Karpas-422 (cell line): ENCODE measurements around the gene CST1. TPM values are rescaled to one million over a fixed set of nuclear protein-coding genes. Genes with fewer than 3 reads are reported as not detected.
"Not testable (repeated sequence)": the region's sequence is repeated elsewhere in the genome, so short reads cannot be mapped to it uniquely, and the experiment has no call there.

Source experiments
- DNase-seq: peaks from one replicate; pipeline ENCODE4 v3.0.0-alpha.2; 2015
- H2AFZ ChIP-seq: fragments of 200-600 bp; sonication (generic); 2 replicates; pipeline ENCODE4 v1.6.1; 2014; ENCODE audit warnings: antibody characterized with exemption, low read length, mixed read lengths
- H3K27ac ChIP-seq: fragments of 200-600 bp; sonication (generic); 2 replicates; pipeline ENCODE4 v1.5.1; 2014; ENCODE audit warnings: mild to moderate bottlenecking, low read length, moderate library complexity
- H3K27me3 ChIP-seq: fragments of 200-600 bp; sonication (generic); 2 replicates; pipeline ENCODE4 v1.6.1; 2014; ENCODE audit warnings: low read length, mixed read lengths
- H3K36me3 ChIP-seq: fragments of 200-600 bp; sonication (generic); 2 replicates; pipeline ENCODE4 v1.6.1; 2014; ENCODE audit warnings: low read length, mixed read lengths; ENCODE audit not compliant: insufficient read depth
- H3K4me1 ChIP-seq: fragments of 200-600 bp; sonication (generic); 2 replicates; pipeline ENCODE4 v1.6.1; 2014; ENCODE audit warnings: mild to moderate bottlenecking, low read length, mixed read lengths
- H3K4me2 ChIP-seq: fragments of 200-600 bp; sonication (generic); 2 replicates; pipeline ENCODE4 v1.6.1; 2014; ENCODE audit warnings: low read length, low read depth, mild to moderate bottlenecking; ENCODE audit not compliant: poor library complexity, severe bottlenecking
- H3K4me3 ChIP-seq: fragments of 200-600 bp; sonication (generic); 2 replicates; pipeline ENCODE4 v1.5.1; 2014; ENCODE audit warnings: mild to moderate bottlenecking, antibody characterized with exemption, low read length, mixed read lengths
- H3K79me2 ChIP-seq: fragments of 200-600 bp; sonication (generic); 2 replicates; pipeline ENCODE4 v1.6.1; 2014; ENCODE audit warnings: mild to moderate bottlenecking, low read length, mixed read lengths
- H3K9ac ChIP-seq: fragments of 200-600 bp; sonication (generic); 2 replicates; pipeline ENCODE4 v1.6.0; 2014; ENCODE audit warnings: low read length
- H3K9me2 ChIP-seq: fragments of 200-600 bp; sonication (generic), shearing (Covaris generic); replicated peaks from 2 replicates; pipeline ENCODE4 v1.6.0; 2014; ENCODE audit warnings: mild to moderate bottlenecking, low read length, moderate library complexity; ENCODE audit not compliant: insufficient read depth
- H3K9me3 ChIP-seq: fragments of 300-700, 200-600 bp; sonication (generic); 2 replicates; pipeline ENCODE4 v1.6.1; 2014; ENCODE audit warnings: low read length, mixed read lengths
- H4K20me1 ChIP-seq: fragments of 200-600 bp; sonication (generic); 2 replicates; pipeline ENCODE4 v1.6.1; 2014; ENCODE audit warnings: mild to moderate bottlenecking, antibody characterized with exemption, low read length, low read depth; ENCODE audit not compliant: insufficient read depth
- total RNA-seq: library from RNA; depleted of rRNA; stranded (reverse); fragments of >200 nt; shearing (Covaris generic); gene quantifications from 2 replicates; pipeline ENCODE4 v1.2.3, GENCODE V29; 2014; ENCODE audit warnings: low replicate concordance; rRNA removed

The CST1 gene, protein sequence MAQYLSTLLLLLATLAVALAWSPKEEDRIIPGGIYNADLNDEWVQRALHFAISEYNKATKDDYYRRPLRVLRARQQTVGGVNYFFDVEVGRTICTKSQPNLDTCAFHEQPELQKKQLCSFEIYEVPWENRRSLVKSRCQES
- not detected in 2 replicates for total RNA-seq

DNA sequence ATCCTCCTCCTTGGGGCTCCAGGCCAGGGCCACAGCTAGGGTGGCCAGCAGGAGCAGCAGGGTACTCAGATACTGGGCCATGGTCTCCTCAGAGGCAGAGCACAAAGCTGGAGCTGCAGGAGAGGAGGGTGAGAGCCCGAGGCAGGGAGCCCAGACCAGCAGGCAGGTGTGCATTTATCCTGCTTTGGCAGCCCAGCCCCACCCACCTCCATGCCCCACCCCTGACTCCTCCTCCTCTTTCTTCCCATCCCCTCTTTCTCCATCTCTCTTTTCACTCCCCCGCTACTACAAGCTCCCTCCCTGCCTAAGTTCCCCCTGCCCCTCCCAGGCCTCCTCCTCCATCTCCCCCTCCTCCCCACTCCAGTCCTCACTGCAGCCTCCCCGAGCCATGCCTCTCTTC, at the start of gene CST1:
CST1 (minus strand) TSS at position 150 of the 400 bp plus-strand sequence; CDS start at position 81, 69 bp downstream.
- H2AFZ ChIP-seq, H3K27me3 ChIP-seq, H3K4me1 ChIP-seq, H3K4me2 ChIP-seq, H3K9ac ChIP-seq, H3K27ac ChIP-seq, H3K79me2 ChIP-seq, H3K36me3 ChIP-seq, H3K9me2 ChIP-seq, H3K4me3 ChIP-seq, DNase-seq, H3K9me3 ChIP-seq, H4K20me1 ChIP-seq: not testable (repeated sequence)

DNA sequence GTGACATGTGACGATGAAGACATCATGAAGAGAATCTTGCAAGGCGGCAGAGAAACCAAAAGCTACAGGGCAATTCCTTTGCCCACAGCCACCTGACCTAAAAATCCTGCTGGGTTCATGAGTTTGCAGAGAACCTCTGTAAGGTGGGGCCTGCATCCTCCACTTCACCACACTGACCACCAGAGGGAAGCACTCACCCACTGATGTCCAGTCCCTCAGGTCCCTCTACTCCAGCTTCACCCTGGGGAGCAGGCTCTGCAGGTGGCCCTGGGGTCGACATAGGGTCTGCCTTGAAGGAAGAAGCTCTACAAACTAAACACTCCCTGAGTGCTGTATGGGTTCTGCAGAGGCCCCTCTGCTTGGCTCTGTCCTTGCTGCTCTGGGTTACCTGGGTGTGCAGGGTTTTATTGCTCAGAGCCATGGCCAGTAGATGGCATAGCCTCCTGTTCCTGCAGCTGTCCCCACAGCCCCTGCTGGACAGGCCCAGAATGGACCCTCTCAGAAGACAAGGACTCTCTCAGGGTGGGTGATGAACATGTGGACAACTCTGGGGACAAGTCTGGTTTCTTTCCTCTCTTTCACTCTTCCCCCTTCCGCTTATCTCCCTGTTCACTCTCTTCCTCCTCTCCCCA, 48.6 kb upstream of the CST1 start:
- H2AFZ ChIP-seq, H3K27me3 ChIP-seq, H3K9me2 ChIP-seq, H3K4me2 ChIP-seq, H4K20me1 ChIP-seq, H3K27ac ChIP-seq, H3K4me3 ChIP-seq, H3K4me1 ChIP-seq, H3K9me3 ChIP-seq, H3K36me3 ChIP-seq, H3K9ac ChIP-seq, H3K79me2 ChIP-seq: not testable (repeated sequence)
- DNase-seq = peak; percentile 52

DNA sequence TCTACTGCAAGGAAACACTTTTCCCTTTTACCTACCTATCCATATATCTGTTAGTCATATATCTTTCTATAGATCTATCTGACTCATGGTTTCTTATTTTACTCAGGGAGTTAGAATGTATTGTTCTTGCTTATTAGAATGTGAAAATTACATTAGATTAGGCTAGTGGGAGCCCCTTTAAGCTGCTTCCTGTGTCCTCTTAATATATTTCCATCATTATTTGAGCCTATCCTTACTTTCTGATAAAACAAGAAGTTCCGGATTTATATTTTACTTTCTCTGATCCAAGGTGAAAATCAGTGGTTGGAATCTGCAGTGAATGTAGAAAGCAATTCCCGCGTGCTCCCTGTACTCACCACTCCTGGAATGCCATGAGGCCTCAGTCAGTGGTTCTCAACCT, 44.8 kb upstream of the CST1 start:
- DNase-seq = no peak
- Histone ChIP-seq H3K27me3 (no peaks in the 10 kb centered on the region), H3K9me2 (no peaks in the 10 kb centered on the region), H3K27ac (no peak overlapping the region), H3K4me3 (no peak overlapping the region), H3K9me3 (no peaks in the 10 kb centered on the region), H3K4me1 (no peaks in the 10 kb centered on the region), H3K9ac (no peak overlapping the region), H3K36me3 (no peaks in the 10 kb centered on the region), H4K20me1 (no peaks in the 10 kb centered on the region), H3K4me2 (no peak overlapping the region), H2AFZ (no peak overlapping the region), H3K79me2 (no peaks in the 10 kb centered on the region)

DNA sequence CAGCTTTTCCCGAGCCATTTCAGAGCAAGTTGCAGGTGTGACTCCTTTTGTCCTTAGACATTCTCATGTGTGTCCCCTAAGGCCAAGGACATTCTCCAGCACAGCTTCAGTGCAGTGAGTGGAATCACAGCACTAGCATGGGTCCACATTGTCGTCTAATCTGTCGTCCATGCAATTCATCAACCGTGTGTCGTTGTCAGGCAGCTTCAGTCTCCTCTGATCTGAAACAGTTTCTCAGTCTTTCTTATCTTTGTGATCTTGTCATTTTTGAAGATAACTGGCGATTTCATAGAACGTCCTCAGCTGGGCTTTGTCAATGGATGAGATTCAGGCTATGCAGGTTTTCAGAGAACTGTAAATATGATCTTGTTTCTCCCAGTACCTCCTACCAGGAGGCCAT, 44.1 kb upstream of the CST1 start:
- Histone ChIP-seq H3K79me2 (no peaks in the 10 kb centered on the region), H3K4me2 (no peak overlapping the region), H3K9ac (no peak overlapping the region), H3K9me2 (no peaks in the 10 kb centered on the region), H2AFZ (no peak overlapping the region), H3K27ac (no peak overlapping the region), H3K4me1 (no peaks in the 10 kb centered on the region), H3K36me3 (no peaks in the 10 kb centered on the region), H3K4me3 (no peak overlapping the region), H3K9me3 (no peaks in the 10 kb centered on the region), H4K20me1 (no peaks in the 10 kb centered on the region), H3K27me3 (no peaks in the 10 kb centered on the region)
- DNase-seq = no peak

DNA sequence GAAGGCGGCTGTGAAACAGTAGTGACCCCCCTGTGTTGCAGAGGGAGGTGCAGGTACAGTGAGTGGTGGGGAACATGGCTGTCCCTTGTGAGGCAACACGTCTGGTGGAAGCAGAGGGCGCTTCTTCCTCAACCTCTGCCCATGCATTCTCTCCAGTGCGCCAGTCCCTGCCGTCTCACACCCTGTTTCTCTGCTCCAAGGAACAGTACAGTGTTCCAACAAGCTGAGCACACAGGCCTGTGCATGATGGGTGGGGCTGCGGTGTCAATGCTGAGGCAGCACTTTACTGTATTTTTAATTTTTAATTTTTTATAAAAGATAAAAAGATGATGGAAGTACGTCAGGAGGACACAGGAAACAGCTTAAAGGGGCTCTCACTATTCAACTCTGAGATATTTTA, 43.3 kb upstream of the CST1 start:
- Histone ChIP-seq H3K9me3 (no peaks in the 10 kb centered on the region), H3K36me3 (no peaks in the 10 kb centered on the region), H3K4me3 (no peak overlapping the region), H3K9me2 (no peaks in the 10 kb centered on the region), H3K4me2 (no peak overlapping the region), H2AFZ (no peak overlapping the region), H4K20me1 (no peaks in the 10 kb centered on the region), H3K4me1 (no peaks in the 10 kb centered on the region), H3K79me2 (no peaks in the 10 kb centered on the region), H3K27ac (no peak overlapping the region), H3K9ac (no peak overlapping the region), H3K27me3 (no peaks in the 10 kb centered on the region)
- DNase-seq = no peak

DNA sequence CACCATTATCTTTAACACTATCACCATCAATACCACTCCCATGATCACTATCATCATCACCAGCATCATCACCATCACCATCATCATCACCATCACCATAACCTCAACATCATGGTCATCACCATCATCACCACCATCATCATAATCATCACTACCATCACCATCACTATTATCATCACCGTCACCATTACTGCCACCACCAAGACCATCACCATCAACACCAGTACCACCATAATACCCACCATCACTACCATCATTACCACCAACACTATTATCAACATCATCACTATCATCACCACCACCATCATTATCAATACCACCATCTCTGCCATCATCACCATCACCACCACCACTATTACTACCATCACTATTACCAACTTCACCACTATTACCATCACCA, 32.7 kb upstream of the CST1 start:
- no peak for DNase-seq

DNA sequence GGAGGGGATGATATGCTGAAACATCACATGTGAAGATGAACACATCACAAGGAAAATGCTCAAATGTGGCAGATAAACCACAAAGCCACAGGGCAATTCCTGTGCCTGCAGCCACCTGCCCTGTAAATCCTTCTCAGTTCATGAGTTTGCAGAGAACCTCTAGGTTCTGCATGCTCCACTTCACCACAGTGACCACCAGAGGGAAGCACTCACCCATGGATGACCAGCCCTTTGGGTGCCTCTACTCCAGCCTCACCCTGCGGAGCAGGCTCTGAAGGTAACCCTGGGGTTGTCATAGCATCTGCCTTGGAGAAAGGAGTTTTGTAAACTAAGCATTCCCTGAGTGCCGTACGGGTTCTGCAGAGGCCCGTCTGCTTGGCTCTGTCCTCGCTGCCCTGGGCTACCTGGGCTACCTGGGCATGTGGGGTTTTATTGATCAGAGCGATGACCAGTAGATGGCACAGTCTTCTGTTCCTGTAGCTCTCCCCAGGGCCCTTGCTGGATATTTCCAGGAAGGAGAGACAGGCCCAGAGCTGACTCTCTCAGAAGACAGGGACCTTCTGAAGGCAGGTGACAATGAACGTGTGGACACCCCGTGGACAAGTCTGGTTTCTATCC, 31.7 kb upstream of the CST1 start:
- H3K4me2 ChIP-seq = no peak overlapping the region
- no peaks in the 10 kb centered on the region for H3K79me2 ChIP-seq
- no peaks in the 10 kb centered on the region for H3K4me1 ChIP-seq
- no peaks in the 10 kb centered on the region for H3K9me2 ChIP-seq
- no peak overlapping the region for H3K4me3 ChIP-seq
- no peak overlapping the region for H3K27ac ChIP-seq
- no peak overlapping the region for H3K9ac ChIP-seq
- H3K36me3 ChIP-seq = no peaks in the 10 kb centered on the region
- no peak overlapping the region for H2AFZ ChIP-seq
- H3K9me3 ChIP-seq = no peaks in the 10 kb centered on the region
- DNase-seq = peak; percentile 61
- H4K20me1 ChIP-seq = no peaks in the 10 kb centered on the region
- H3K27me3 ChIP-seq = no peaks in the 10 kb centered on the region

More for the DNA sequence above, 32.7 kb upstream of the CST1 start:
- no peaks in the 10 kb centered on the region for H3K79me2 ChIP-seq
- no peak overlapping the region for H3K4me2 ChIP-seq
- H4K20me1 ChIP-seq = no peaks in the 10 kb centered on the region
- H3K9me3 ChIP-seq = no peaks in the 10 kb centered on the region
- H3K9ac ChIP-seq = no peak overlapping the region
- no peaks in the 10 kb centered on the region for H3K27me3 ChIP-seq
- no peaks in the 10 kb centered on the region for H3K9me2 ChIP-seq
- H2AFZ ChIP-seq = no peak overlapping the region
- no peaks in the 10 kb centered on the region for H3K4me1 ChIP-seq
- H3K27ac ChIP-seq = no peak overlapping the region
- H3K36me3 ChIP-seq = no peaks in the 10 kb centered on the region
- H3K4me3 ChIP-seq = no peak overlapping the region

DNA sequence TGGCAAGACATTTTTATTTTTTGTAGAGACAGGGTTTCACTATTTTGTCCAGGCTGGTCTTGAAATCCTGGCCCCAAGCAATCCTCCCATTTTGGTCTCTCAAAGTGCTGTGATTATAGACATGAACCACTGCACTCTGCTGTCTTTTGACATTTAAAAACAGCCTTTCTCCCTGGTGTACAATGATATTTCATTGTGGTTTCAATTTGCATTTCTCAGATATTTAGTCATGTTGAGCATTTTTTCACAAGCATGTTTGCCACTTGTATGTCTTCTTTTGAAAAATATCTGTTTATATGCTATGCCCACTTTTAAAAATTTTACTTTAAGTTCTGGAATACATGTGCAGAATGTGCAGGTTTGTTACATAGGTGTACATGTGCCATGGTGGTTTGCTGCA, 27.9 kb upstream of the CST1 start:
- H3K9ac ChIP-seq, H3K36me3 ChIP-seq, H3K4me1 ChIP-seq, H3K4me2 ChIP-seq, DNase-seq, H3K27me3 ChIP-seq, H3K4me3 ChIP-seq, H4K20me1 ChIP-seq, H3K9me3 ChIP-seq, H3K27ac ChIP-seq, H3K79me2 ChIP-seq, H2AFZ ChIP-seq, H3K9me2 ChIP-seq: not testable (repeated sequence)
